Measurements from ENCODE around the gene BBS2. TPM values are rescaled to one million over a fixed set of nuclear protein-coding genes. Genes with fewer than 3 reads are reported as not detected.

Gene BBS2
- total and polyA plus RNA-seq, 2 of the 4 experiments (the other 2 are of a cell fraction), result 18.6 to 32.3 TPM

- no peak overlapping the region for H3K14ac ChIP-seq (replicated peaks; ENCODE audit: low read depth, low read length)
- no peak overlapping the region for H3K4me3 ChIP-seq (ENCODE audit: insufficient read depth, low read depth, low read length)
- H3K9me1 ChIP-seq (ENCODE audit: insufficient read depth, low read length), result no peaks in the 10 kb centered on the region
- no peak overlapping the region for H2BK5ac ChIP-seq (ENCODE audit: low read depth, low read length, poor library complexity, severe bottlenecking)
- H3K27ac ChIP-seq (ENCODE audit: insufficient read depth, low read length), result no peak overlapping the region
- no peak overlapping the region for H3K9ac ChIP-seq (ENCODE audit: low read depth, low read length)
- no peak overlapping the region for H2AK9ac ChIP-seq (replicated peaks; ENCODE audit: low read depth, low read length, poor library complexity)
- H4K5ac ChIP-seq (ENCODE audit: low read depth, low read length), result no peak overlapping the region
- no peak overlapping the region for H2BK15ac ChIP-seq (ENCODE audit: low read depth, low read length)
- no peak overlapping the region for H2BK120ac ChIP-seq (ENCODE audit: low read depth, low read length)
- H4K91ac ChIP-seq (ENCODE audit: insufficient read depth, low read depth, low read length), result no peak overlapping the region
- no peak overlapping the region for H2AK5ac ChIP-seq (ENCODE audit: low read depth, low read length)
- H3K4me2 ChIP-seq (ENCODE audit: low read depth, low read length), result no peak overlapping the region
- ChIA-PET CTCF (no interaction called here), POLR2A (ENCODE audit: unreplicated experiment) (no interaction called here)
- H2BK20ac ChIP-seq (ENCODE audit: low read depth, low read length), result no peak overlapping the region
- no peaks in the 10 kb centered on the region for H3K9me3 ChIP-seq (ENCODE audit: control insufficient read depth, insufficient read depth, low read length)
- no peak overlapping the region for H2AFZ ChIP-seq (replicated peaks; ENCODE audit: low read length, poor library complexity)
- no peak overlapping the region for H3K23ac ChIP-seq (ENCODE audit: low read depth, low read length)
- intact Hi-C loops (cut with micrococcal nuclease), result no loop called here
- H3K79me1 ChIP-seq (ENCODE audit: low read depth in 1 of 2, low read length in 2 of 2), result no peaks in the 10 kb centered on the region
- no peak overlapping the region for H3K4ac ChIP-seq (ENCODE audit: low read depth, low read length)
- in situ Hi-C loops (cut with MboI; ENCODE audit: low sequenced_read_pairs), result loop anchor here (10.0 kb wide), 2 partner anchors 57 to 207 kb away; no protein-coding TSS in a partner anchor
- H3K56ac ChIP-seq (ENCODE audit: extremely low read depth, insufficient read depth, low read length), result no peak overlapping the region
- H4K8ac ChIP-seq (ENCODE audit: low read depth in 2 of 2, low read length in 2 of 2), result no peak overlapping the region
- no peak overlapping the region for H3K18ac ChIP-seq (ENCODE audit: low read depth, low read length)
- no peaks in the 10 kb centered on the region for H3K27me3 ChIP-seq (ENCODE audit: control insufficient read depth, insufficient read depth, low read length)
- no CpG with 5 or more reads among the region's 5 CpGs for WGBS, 2 experiments (ENCODE audit: extremely low coverage in 2 of 2, insufficient read length in 1 of 2)
- H4K20me1 ChIP-seq (ENCODE audit: insufficient read depth, low read length), result no peaks in the 10 kb centered on the region
- TF ChIP-seq, protein P1, sequence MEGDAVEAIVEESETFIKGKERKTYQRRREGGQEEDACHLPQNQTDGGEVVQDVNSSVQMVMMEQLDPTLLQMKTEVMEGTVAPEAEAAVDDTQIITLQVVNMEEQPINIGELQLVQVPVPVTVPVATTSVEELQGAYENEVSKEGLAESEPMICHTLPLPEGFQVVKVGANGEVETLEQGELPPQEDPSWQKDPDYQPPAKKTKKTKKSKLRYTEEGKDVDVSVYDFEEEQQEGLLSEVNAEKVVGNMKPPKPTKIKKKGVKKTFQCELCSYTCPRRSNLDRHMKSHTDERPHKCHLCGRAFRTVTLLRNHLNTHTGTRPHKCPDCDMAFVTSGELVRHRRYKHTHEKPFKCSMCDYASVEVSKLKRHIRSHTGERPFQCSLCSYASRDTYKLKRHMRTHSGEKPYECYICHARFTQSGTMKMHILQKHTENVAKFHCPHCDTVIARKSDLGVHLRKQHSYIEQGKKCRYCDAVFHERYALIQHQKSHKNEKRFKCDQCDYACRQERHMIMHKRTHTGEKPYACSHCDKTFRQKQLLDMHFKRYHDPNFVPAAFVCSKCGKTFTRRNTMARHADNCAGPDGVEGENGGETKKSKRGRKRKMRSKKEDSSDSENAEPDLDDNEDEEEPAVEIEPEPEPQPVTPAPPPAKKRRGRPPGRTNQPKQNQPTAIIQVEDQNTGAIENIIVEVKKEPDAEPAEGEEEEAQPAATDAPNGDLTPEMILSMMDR (conservative IDR thresholded peaks at IDR 0.05; ENCODE audit: low read depth, low read length), result no peak
- no peak for TF ChIP-seq ELK1 (IDR thresholded peaks at IDR 0.05; ENCODE audit: borderline replicate concordance, low read depth, low read length)
- no peak for TF ChIP-seq MAFK (IDR thresholded peaks at IDR 0.05; ENCODE audit: low read depth, low read length)
- TF ChIP-seq POLR2A (IDR thresholded peaks at IDR 0.05; ENCODE audit: low read depth, low read length), result no peak
- no peak for TF ChIP-seq RAD21 (IDR thresholded peaks at IDR 0.05; ENCODE audit: low read length)
- no peak for TF ChIP-seq MAZ (IDR thresholded peaks at IDR 0.05; ENCODE audit: borderline replicate concordance, low read depth, low read length)
- no peak for TF ChIP-seq FOS (IDR thresholded peaks at IDR 0.05; ENCODE audit: low read depth, low read length)
- TF ChIP-seq CEBPB (IDR thresholded peaks at IDR 0.05; ENCODE audit: low read depth, low read length), result no peak
- TF ChIP-seq, protein P2, sequence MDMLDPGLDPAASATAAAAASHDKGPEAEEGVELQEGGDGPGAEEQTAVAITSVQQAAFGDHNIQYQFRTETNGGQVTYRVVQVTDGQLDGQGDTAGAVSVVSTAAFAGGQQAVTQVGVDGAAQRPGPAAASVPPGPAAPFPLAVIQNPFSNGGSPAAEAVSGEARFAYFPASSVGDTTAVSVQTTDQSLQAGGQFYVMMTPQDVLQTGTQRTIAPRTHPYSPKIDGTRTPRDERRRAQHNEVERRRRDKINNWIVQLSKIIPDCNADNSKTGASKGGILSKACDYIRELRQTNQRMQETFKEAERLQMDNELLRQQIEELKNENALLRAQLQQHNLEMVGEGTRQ (IDR thresholded peaks at IDR 0.05; ENCODE audit: low read depth, low read length), result no peak
- TF ChIP-seq RCOR1 (IDR thresholded peaks at IDR 0.05; ENCODE audit: insufficient replicate concordance, low read length), result no peak
- no peak for TF ChIP-seq RFX5 (IDR thresholded peaks at IDR 0.05; ENCODE audit: low read depth, low read length)
- TF ChIP-seq CHD1 (IDR thresholded peaks at IDR 0.05; ENCODE audit: low read depth, low read length), result no peak
- no peak for TF ChIP-seq NFE2L2 (IDR thresholded peaks at IDR 0.05; ENCODE audit: low read depth, low read length)
- dilution Hi-C loops (cut with HindIII; ENCODE audit: low sequenced_read_pairs, unreplicated experiment), result no loop called here
- H3K4me1 ChIP-seq (ENCODE audit: control insufficient read depth, insufficient read depth, low read length), result no peaks in the 10 kb centered on the region
- no peak for DNase-seq
- H3K36me3 ChIP-seq (ENCODE audit: control insufficient read depth, insufficient read depth, low read length), result peaks cover 11% of the 10 kb centered on the region
- no TSS peak for BruUV-seq (replicated peaks)
- no peak for ATAC-seq (ENCODE audit: low read depth)
These were observed 31.8 kb downstream of the BBS2 start for GRCh38 chr16:56488035-56488434.
